Measurements from ENCODE around the gene PDXDC1. TPM values are rescaled to one million over a fixed set of nuclear protein-coding genes. Genes with fewer than 3 reads are reported as not detected.
"Not testable (repeated sequence)": the region's sequence is repeated elsewhere in the genome, so short reads cannot be mapped to it uniquely, and the experiment has no call there.

Gene PDXDC1
- total and polyA plus RNA-seq, 9 of the 15 experiments (the other 6 are each of a cell fraction or from before 2014, with no cell fraction given) = 5.1 to 95.4 (median 45.8) TPM

DNA sequence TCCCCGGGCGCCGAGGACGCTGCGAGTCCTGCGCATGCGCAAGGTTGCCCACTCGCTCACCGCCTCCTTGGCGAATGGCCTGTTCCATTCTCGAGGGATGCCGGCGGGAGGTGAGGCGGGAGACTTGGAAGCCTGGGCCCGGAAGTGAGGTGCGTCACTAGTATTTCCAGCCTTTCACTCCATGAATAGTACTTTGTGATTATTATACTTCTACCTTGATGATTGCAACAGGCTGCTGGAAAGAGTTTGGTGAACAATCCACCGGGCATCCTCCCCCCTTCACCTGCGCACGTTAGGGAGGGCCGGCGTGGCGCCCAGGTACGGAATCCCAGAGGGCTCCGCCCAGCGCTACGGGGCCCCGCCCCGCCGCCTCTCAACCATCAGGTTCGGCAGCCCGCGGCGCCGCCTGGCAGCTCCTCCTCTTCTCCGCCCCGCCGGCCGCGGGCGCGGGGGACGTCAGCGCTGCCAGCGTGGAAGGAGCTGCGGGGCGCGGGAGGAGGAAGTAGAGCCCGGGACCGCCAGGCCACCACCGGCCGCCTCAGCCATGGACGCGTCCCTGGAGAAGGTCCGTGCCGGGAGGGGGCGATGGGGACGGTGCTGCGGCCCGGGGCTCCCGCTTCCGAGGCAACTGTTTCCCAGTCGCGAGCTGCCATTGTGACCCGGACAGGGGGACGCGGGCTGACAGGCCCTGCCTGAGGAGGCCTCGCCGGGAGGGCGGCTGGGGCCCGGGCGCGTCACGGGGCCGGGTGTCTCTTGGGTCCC, at the start of gene PDXDC1 (continued):
- TF ChIP-seq HCFC1 (IDR thresholded peaks at IDR 0.05; ENCODE audit: low read depth, low read length) = 0 out of 2 replicates have a peak, but pooled peaks have one; percentile 27
- not testable (repeated sequence) for TF ChIP-seq TEAD4 (IDR thresholded peaks at IDR 0.05; ENCODE audit: low read length); JUND (tag; IDR thresholded peaks at IDR 0.05; ENCODE audit: borderline replicate concordance, low read depth, low read length)
- TF ChIP-seq TEAD4 (CRISPR knock-in tag; IDR thresholded peaks at IDR 0.05; ENCODE audit: borderline replicate concordance) = 0 out of 2 replicates have a peak, but pooled peaks have one; percentile 35
- peak; percentile 84 for TF ChIP-seq RB1 (IDR thresholded peaks at IDR 0.05; ENCODE audit: low read depth)
- 0 out of 2 replicates have a peak, but pooled peaks have one; percentile 13 for TF ChIP-seq ZBTB7A (IDR thresholded peaks at IDR 0.05; ENCODE audit: borderline replicate concordance, control insufficient read depth, low read depth, low read length)
- TF ChIP-seq JUND (IDR thresholded peaks at IDR 0.05; ENCODE audit: borderline replicate concordance, low read depth, low read length) = peak; percentile 85
- TF ChIP-seq PRDM10 (IDR thresholded peaks at IDR 0.05; ENCODE audit: partially characterized antibody) = peak; percentile 99
- peak; percentile 76 to 86; a peak in 3 of 4 replicates for TF ChIP-seq SIN3A (IDR thresholded peaks at IDR 0.05; ENCODE audit: borderline replicate concordance in 2 of 2, control insufficient read depth in 1 of 2, low read depth in 2 of 2, low read length in 2 of 2)
- peak in 1 of 2 experiments; percentile 63; a peak in 1 of 4 replicates for TF ChIP-seq KDM4B (IDR thresholded peaks at IDR 0.05; ENCODE audit: borderline replicate concordance in 2 of 2, low read depth in 1 of 2)
- TF ChIP-seq TAF1 (IDR thresholded peaks at IDR 0.05; ENCODE audit: control insufficient read depth, extremely low read depth, insufficient read depth, low read length, severe bottlenecking) = peak; percentile 77
- peak; percentile 90; the same call in 1 of the 2 replicates for TF ChIP-seq FOXP4 (CRISPR knock-in tag; IDR thresholded peaks at IDR 0.05; ENCODE audit: borderline replicate concordance)
- TF ChIP-seq HMGXB4 (CRISPR knock-in tag; IDR thresholded peaks at IDR 0.05) = peak; percentile 61; the same call in 1 of the 2 replicates
- peak; percentile 42 to 56; a peak in 1 of 4 replicates for TF ChIP-seq TEAD1 (CRISPR knock-in tag; IDR thresholded peaks at IDR 0.05)
- TF ChIP-seq TARDBP (IDR thresholded peaks at IDR 0.05) = peak; percentile 83
- TF ChIP-seq KAT7 (CRISPR knock-in tag; IDR thresholded peaks at IDR 0.05; ENCODE audit: borderline replicate concordance) = peak; percentile 94; the same call in 1 of the 2 replicates
- peak; percentile 87 for TF ChIP-seq KDM5B (IDR thresholded peaks at IDR 0.05; ENCODE audit: insufficient replicate concordance, low read depth, low read length)
- peak; percentile 24; the same call in 1 of the 2 replicates for TF ChIP-seq FOSL1 (tag; conservative IDR thresholded peaks at IDR 0.05)

Data from K562 (cell line).